HEK293 (cell line): ENCODE results near the gene MEGF10.

Experiments used
- CTCF ChIA-PET: fragments of 350-600 bp; formaldehyde crosslinking; extraction: SDS; loops from one replicate; lab custom pipeline; 2021; ENCODE audit warnings: antibody characterized with exemption; lab: Yijun Ruan, JAX
- POLR2A ChIA-PET: fragments of 300-600 bp; formaldehyde crosslinking; extraction: SDS; loops from one replicate; lab custom pipeline; 2020; ENCODE audit warnings: antibody characterized with exemption, inconsistent platforms; lab: Yijun Ruan, JAX
- H3K27ac ChIP-seq: fragments of 200-500 bp; sonication (Bioruptor generic); 2 replicates; pipeline ENCODE4 v1.5.1; 2014; ENCODE audit warnings: low read depth, low read length, control low read depth, inconsistent platforms; ENCODE audit errors: extremely low read depth
- H3K36me3 ChIP-seq, 2 experiments: fragments of 200-500 bp in 1 of 2; sonication (Bioruptor generic) in 1 of 2; 1 replicate in 1 of 2; 2 replicates in 1 of 2; pipeline ENCODE4 v1.5.1; 2014 to 2017; ENCODE audit warnings: inconsistent platforms in 2 of 2, low read length in 2 of 2; ENCODE audit not compliant: control insufficient read depth in 2 of 2, insufficient read depth in 1 of 2
- H3K4me1 ChIP-seq: fragments of 200-500 bp; sonication (Bioruptor generic); 2 replicates; pipeline ENCODE4 v1.5.1; 2014; ENCODE audit warnings: mild to moderate bottlenecking, low read length, inconsistent platforms; ENCODE audit not compliant: control insufficient read depth, insufficient read depth
- H3K4me3 ChIP-seq: 2 replicates; pipeline ENCODE4 v1.5.1; 2011; ENCODE audit warnings: low read depth, mild to moderate bottlenecking, control low read depth, low read length, moderate library complexity
- H3K9me3 ChIP-seq: fragments of 200-500 bp; sonication (Bioruptor generic); 2 replicates; pipeline ENCODE4 v1.5.1; 2014; ENCODE audit warnings: low read depth, low read length, inconsistent platforms; ENCODE audit not compliant: control insufficient read depth, insufficient read depth
- INSM2 ChIP-seq: fragments of 450-650 bp; formaldehyde crosslinking; IDR thresholded peaks from 2 replicates; pipeline ENCODE4 v1.5.1; 2016; ENCODE audit warnings: missing biosample characterization, missing genetic modification characterization
- PRDM2 ChIP-seq: fragments of 450-650 bp; formaldehyde crosslinking; IDR thresholded peaks from 2 replicates; pipeline ENCODE4 v1.5.1; 2016; ENCODE audit warnings: missing biosample characterization, missing genetic modification characterization, borderline replicate concordance
- REPIN1 ChIP-seq: fragments of 450-650 bp; formaldehyde crosslinking; IDR thresholded peaks from 2 replicates; pipeline ENCODE4 v1.5.1; 2017; ENCODE audit warnings: missing biosample characterization, missing genetic modification characterization, low read depth
- SP2 ChIP-seq: fragments of 450-650 bp; formaldehyde crosslinking; IDR thresholded peaks from 2 replicates; pipeline ENCODE4 v1.5.1; 2016; ENCODE audit warnings: missing biosample characterization, missing genetic modification characterization
- YY1 ChIP-seq: fragments of 450-650 bp; formaldehyde crosslinking; IDR thresholded peaks from 2 replicates; pipeline ENCODE4 v1.5.1; 2018; ENCODE audit warnings: missing biosample characterization, missing genetic modification characterization
- ZBTB1 ChIP-seq: fragments of 450-650 bp; formaldehyde crosslinking; IDR thresholded peaks from 2 replicates; pipeline ENCODE4 v1.5.1; 2016; ENCODE audit warnings: missing biosample characterization, missing genetic modification characterization
- ZBTB11 ChIP-seq: fragments of 450-650 bp; formaldehyde crosslinking; conservative IDR thresholded peaks from 2 replicates; pipeline ENCODE4 v1.5.1; 2016; ENCODE audit warnings: low read depth, missing biosample characterization, missing genetic modification characterization
- ZBTB17 ChIP-seq: fragments of 450-650 bp; formaldehyde crosslinking; IDR thresholded peaks from 2 replicates; pipeline ENCODE4 v1.5.1; 2016; ENCODE audit warnings: missing biosample characterization, missing genetic modification characterization
- ZFP41 ChIP-seq: fragments of 450-650 bp; formaldehyde crosslinking; IDR thresholded peaks from 2 replicates; pipeline ENCODE4 v1.5.1; 2016; ENCODE audit warnings: missing biosample characterization, missing genetic modification characterization, borderline replicate concordance
- ZNF10 ChIP-seq: fragments of 450-650 bp; formaldehyde crosslinking; IDR thresholded peaks from 2 replicates; pipeline ENCODE4 v1.5.1; 2017; ENCODE audit warnings: missing biosample characterization, missing genetic modification characterization
- ZNF112 ChIP-seq: fragments of 450-650 bp; formaldehyde crosslinking; IDR thresholded peaks from 2 replicates; pipeline ENCODE4 v1.5.0; 2017; ENCODE audit warnings: missing biosample characterization, missing genetic modification characterization
- ZNF148 ChIP-seq: fragments of 450-650 bp; formaldehyde crosslinking; IDR thresholded peaks from 2 replicates; pipeline ENCODE4 v1.5.0; 2017; ENCODE audit warnings: missing biosample characterization, missing genetic modification characterization, borderline replicate concordance
- ZNF214 ChIP-seq: fragments of 450-650 bp; formaldehyde crosslinking; IDR thresholded peaks from 2 replicates; pipeline ENCODE4 v1.5.1; 2017; ENCODE audit warnings: missing biosample characterization, mild to moderate bottlenecking, missing genetic modification characterization, borderline replicate concordance
- ZNF223 ChIP-seq: fragments of 450-650 bp; formaldehyde crosslinking; IDR thresholded peaks from 2 replicates; pipeline ENCODE4 v1.5.1; 2016; ENCODE audit warnings: missing biosample characterization, missing genetic modification characterization
- ZNF37A ChIP-seq: fragments of 450-650 bp; IDR thresholded peaks from 2 replicates; pipeline ENCODE4 v1.5.1; 2018; ENCODE audit warnings: missing biosample characterization, missing genetic modification characterization
- ZNF394 ChIP-seq: fragments of 450-650 bp; formaldehyde crosslinking; IDR thresholded peaks from 2 replicates; pipeline ENCODE4 v1.5.1; 2016; ENCODE audit warnings: missing biosample characterization, missing genetic modification characterization, mild to moderate bottlenecking, moderate library complexity, borderline replicate concordance
- ZNF426 ChIP-seq: fragments of 450-650 bp; formaldehyde crosslinking; IDR thresholded peaks from 2 replicates; pipeline ENCODE4 v1.5.1; 2017; ENCODE audit warnings: missing biosample characterization, missing genetic modification characterization, mild to moderate bottlenecking, inconsistent platforms, moderate library complexity
- ZNF610 ChIP-seq: fragments of 450-650 bp; formaldehyde crosslinking; IDR thresholded peaks from 2 replicates; pipeline ENCODE4 v1.5.1; 2016; ENCODE audit warnings: missing biosample characterization, missing genetic modification characterization, borderline replicate concordance
- ZNF791 ChIP-seq: fragments of 450-650 bp; formaldehyde crosslinking; IDR thresholded peaks from 2 replicates; pipeline ENCODE4 v1.5.1; 2016; ENCODE audit warnings: missing biosample characterization, missing genetic modification characterization
- ZNF792 ChIP-seq: fragments of 450-650 bp; formaldehyde crosslinking; IDR thresholded peaks from 2 replicates; pipeline ENCODE4 v1.5.1; 2016; ENCODE audit warnings: missing biosample characterization, missing genetic modification characterization
- ZNF837 ChIP-seq: fragments of 450-650 bp; formaldehyde crosslinking; IDR thresholded peaks from 2 replicates; pipeline ENCODE4 v1.5.1; 2016; ENCODE audit warnings: missing biosample characterization, missing genetic modification characterization

Gene MEGF10

GRCh38 chr5:127425868-127426267 lies 135.3 kb downstream of the MEGF10 start (continued):
- TF ChIP-seq ZBTB17 (tag by site-specific recombination): no peak
- no peak for TF ChIP-seq REPIN1 (tag by site-specific recombination)
- TF ChIP-seq ZNF610: no peak
- TF ChIP-seq INSM2: no peak
- TF ChIP-seq ZNF394: no peak
- TF ChIP-seq ZNF791 (tag by site-specific recombination): no peak
- no peak for TF ChIP-seq ZBTB1

- TF ChIP-seq YY1 (tag by site-specific recombination): no peak
- no peak for TF ChIP-seq ZNF37A (tag by site-specific recombination)
- no peak for TF ChIP-seq ZNF837 (tag by site-specific recombination)
- TF ChIP-seq ZNF223 (tag by site-specific recombination): no peak
- no peak for TF ChIP-seq ZFP41 (tag by site-specific recombination)
- TF ChIP-seq ZNF112 (tag by site-specific recombination): no peak
- TF ChIP-seq ZNF426 (tag by site-specific recombination): no peak
- no peak for TF ChIP-seq ZBTB11 (tag by site-specific recombination)
- no peak for TF ChIP-seq ZNF214
- no peak for TF ChIP-seq SP2 (tag by site-specific recombination)
- TF ChIP-seq PRDM2 (tag by site-specific recombination): no peak
- no peak for TF ChIP-seq ZNF148
- no peak for TF ChIP-seq ZNF792
- no peak for TF ChIP-seq ZNF10 (tag by site-specific recombination)
- TF ChIP-seq, all 188 proteins: peak for 0
- H3K4me1 ChIP-seq: no peaks in the 10 kb centered on the region
- no peak overlapping the region for H3K27ac ChIP-seq
- ChIA-PET CTCF (no interaction called here), POLR2A (no interaction called here)
- H3K9me3 ChIP-seq: no peaks in the 10 kb centered on the region
- H3K4me3 ChIP-seq: no peak overlapping the region
- H3K36me3 ChIP-seq: no peaks in the 10 kb centered on the region
These were observed 136.1 kb downstream of the MEGF10 start for GRCh38 chr5:127426661-127427060.
